ENCODE results near the gene ERBB4. TPM values are rescaled to one million over a fixed set of nuclear protein-coding genes. Genes with fewer than 3 reads are reported as not detected.
"Not testable (repeated sequence)": the region's sequence is repeated elsewhere in the genome, so short reads cannot be mapped to it uniquely, and the experiment has no call there.

Gene ERBB4
- total RNA-seq, 1 donor from 2014 or later, result 9.2 TPM

DNA sequence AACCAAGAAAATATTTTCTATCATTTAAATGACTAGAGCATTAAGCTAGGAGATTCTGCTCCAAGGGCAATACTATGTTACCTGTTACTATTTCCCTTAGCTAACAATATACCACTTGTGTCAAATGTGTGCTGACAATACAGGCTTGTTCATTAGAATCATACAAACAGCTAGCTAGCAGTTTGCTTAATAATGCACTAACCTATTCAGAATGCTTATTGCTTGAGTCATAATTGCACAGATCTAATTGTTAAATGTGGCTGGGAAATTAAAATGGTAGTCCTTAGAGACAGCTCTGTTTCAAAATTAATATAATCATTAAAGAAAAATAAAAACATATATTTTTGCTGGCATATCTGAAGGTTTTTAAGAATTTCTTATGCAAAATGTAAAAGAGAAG is 344.2 kb downstream of the ERBB4 start:
- TF ChIP-seq, protein P1, sequence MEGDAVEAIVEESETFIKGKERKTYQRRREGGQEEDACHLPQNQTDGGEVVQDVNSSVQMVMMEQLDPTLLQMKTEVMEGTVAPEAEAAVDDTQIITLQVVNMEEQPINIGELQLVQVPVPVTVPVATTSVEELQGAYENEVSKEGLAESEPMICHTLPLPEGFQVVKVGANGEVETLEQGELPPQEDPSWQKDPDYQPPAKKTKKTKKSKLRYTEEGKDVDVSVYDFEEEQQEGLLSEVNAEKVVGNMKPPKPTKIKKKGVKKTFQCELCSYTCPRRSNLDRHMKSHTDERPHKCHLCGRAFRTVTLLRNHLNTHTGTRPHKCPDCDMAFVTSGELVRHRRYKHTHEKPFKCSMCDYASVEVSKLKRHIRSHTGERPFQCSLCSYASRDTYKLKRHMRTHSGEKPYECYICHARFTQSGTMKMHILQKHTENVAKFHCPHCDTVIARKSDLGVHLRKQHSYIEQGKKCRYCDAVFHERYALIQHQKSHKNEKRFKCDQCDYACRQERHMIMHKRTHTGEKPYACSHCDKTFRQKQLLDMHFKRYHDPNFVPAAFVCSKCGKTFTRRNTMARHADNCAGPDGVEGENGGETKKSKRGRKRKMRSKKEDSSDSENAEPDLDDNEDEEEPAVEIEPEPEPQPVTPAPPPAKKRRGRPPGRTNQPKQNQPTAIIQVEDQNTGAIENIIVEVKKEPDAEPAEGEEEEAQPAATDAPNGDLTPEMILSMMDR (IDR thresholded peaks at IDR 0.05; ENCODE audit: unreplicated experiment), result no peak
- Mint-ChIP-seq H3K4me1 (no peaks in the 10 kb centered on the region), H3K36me3 (no peaks in the 10 kb centered on the region)

DNA sequence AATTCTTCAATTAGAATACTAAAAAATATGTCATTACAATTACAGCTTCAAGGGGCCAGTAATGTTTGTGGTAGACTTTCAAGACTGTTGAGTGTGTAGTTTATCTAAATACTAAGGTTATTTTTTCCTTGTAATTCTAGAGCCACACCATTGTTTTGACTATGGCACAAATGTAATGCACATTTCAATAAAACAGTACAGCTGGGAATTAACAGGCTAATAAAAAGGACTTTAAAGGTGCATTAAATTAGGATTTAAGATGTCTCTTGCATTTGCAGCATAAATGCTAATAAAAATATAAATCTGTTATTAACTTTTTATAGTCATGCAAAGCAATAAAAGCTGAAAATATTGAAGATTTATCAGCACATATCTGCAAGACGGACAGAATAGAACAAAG is 344.8 kb downstream of the ERBB4 start:
- Mint-ChIP-seq H3K4me3 (no peak overlapping the region), H3K27me3 (ENCODE audit: low read depth) (no peaks in the 10 kb centered on the region), H3K9me3 (no peaks in the 10 kb centered on the region), H3K4me1 (no peaks in the 10 kb centered on the region), H3K36me3 (no peaks in the 10 kb centered on the region), H3K27ac (no peak overlapping the region)
- TF ChIP-seq, protein P1 (IDR thresholded peaks at IDR 0.05; ENCODE audit: unreplicated experiment), result no peak
- DNase-seq (ENCODE audit: low spot score in 2 of 2, unreplicated experiment in 2 of 2), result no peak

More for the DNA sequence above, 344.2 kb downstream of the ERBB4 start:
- no peak overlapping the region for H3K4me3 Mint-ChIP-seq
- H3K27ac Mint-ChIP-seq, result no peak overlapping the region
- H3K27me3 Mint-ChIP-seq (ENCODE audit: low read depth), result no peaks in the 10 kb centered on the region
- no peak for DNase-seq (ENCODE audit: low spot score in 2 of 2, unreplicated experiment in 2 of 2)
- no peaks in the 10 kb centered on the region for H3K9me3 Mint-ChIP-seq

DNA sequence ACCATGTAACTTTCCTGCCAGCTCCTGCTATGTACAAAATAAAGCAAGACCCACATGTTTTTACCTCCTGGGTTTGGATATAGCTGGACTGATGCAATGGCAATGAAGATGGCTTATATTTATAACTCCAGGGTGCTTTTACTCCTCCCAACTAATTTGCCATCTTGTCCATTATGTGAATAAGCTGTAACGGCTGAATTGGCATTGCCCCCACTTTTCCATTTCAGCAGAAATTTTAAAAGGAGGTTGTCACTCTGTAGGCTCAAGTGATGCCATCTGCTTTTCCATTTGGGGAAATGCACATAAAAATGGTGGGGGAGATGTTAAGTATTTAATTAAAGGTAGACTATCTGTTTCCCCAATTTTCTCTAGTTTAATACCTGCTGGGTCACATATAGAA is 345.5 kb downstream of the ERBB4 start:
- Mint-ChIP-seq H3K36me3 (no peaks in the 10 kb centered on the region), H3K4me1 (no peaks in the 10 kb centered on the region), H3K27me3 (ENCODE audit: low read depth) (no peaks in the 10 kb centered on the region), H3K9me3 (no peaks in the 10 kb centered on the region), H3K4me3 (no peak overlapping the region), H3K27ac (no peak overlapping the region)
- no peak for DNase-seq (ENCODE audit: low spot score in 2 of 2, unreplicated experiment in 2 of 2)
- TF ChIP-seq, protein P1 (IDR thresholded peaks at IDR 0.05; ENCODE audit: unreplicated experiment), result no peak

- DNase-seq (ENCODE audit: low spot score in 2 of 2, unreplicated experiment in 2 of 2); H3K27ac Mint-ChIP-seq; H3K36me3 Mint-ChIP-seq; H3K9me3 Mint-ChIP-seq; H3K27me3 Mint-ChIP-seq (ENCODE audit: low read depth); H3K4me1 Mint-ChIP-seq; H3K4me3 Mint-ChIP-seq: not testable (repeated sequence)
Observed at GRCh38 chr2:212191438-212191837, 347.2 kb downstream of the ERBB4 start.

DNA sequence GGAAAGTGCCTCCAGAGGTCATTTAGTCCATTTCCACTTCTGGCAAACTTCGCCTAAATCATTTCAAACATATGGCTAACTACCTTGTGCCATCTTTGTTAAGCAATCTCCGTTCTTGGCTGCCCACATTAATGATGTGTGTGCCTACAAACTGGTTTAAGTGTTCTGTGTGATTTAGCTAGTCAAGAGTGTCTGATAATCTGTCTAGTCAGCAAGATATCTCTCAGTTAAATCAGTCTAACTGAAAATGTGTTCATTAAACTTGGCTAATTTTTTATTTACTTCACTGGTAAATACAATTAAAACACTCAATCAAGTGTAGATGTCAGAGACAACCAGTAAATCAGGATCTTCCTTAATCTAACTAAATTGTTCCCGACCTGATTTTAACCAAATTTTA is 352.4 kb downstream of the ERBB4 start:
- Mint-ChIP-seq H3K9me3 (no peaks in the 10 kb centered on the region), H3K27ac (no peak overlapping the region), H3K27me3 (ENCODE audit: low read depth) (no peaks in the 10 kb centered on the region), H3K4me3 (no peak overlapping the region), H3K36me3 (no peaks in the 10 kb centered on the region), H3K4me1 (peaks cover 6% of the 10 kb centered on the region)
- TF ChIP-seq, protein P1 (IDR thresholded peaks at IDR 0.05; ENCODE audit: unreplicated experiment), result no peak
- no peak for DNase-seq (ENCODE audit: low spot score in 2 of 2, unreplicated experiment in 2 of 2)

DNA sequence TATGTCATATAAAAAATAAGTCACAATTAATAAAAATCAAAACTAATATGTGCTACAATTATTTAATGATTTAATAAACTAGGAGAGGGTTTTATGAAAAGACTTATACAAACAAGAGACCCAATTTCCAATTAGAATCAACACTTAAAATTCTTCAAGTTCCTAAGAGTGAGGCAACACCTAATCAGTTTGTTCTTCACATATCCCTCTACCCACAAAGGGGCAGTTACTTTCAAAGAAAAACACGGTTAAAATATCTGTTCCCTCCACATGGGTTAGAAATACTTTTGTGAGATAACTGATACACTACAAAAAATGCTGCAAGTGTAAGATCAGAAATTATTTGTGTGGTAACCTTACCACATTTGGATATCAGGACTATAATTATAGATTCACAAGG is 357.0 kb downstream of the ERBB4 start:
- Mint-ChIP-seq H3K27ac (no peak overlapping the region), H3K4me1 (peaks cover 6% of the 10 kb centered on the region), H3K27me3 (ENCODE audit: low read depth) (no peaks in the 10 kb centered on the region), H3K36me3 (no peaks in the 10 kb centered on the region), H3K4me3 (no peak overlapping the region), H3K9me3 (no peaks in the 10 kb centered on the region)
- TF ChIP-seq, protein P1 (IDR thresholded peaks at IDR 0.05; ENCODE audit: unreplicated experiment), result no peak
- DNase-seq (ENCODE audit: low spot score in 2 of 2, unreplicated experiment in 2 of 2), result no peak
